ENCODE data around the gene CDKN2C. TPM values are rescaled to one million over a fixed set of nuclear protein-coding genes. Genes with fewer than 3 reads are reported as not detected.
"Not testable (repeated sequence)": the region's sequence is repeated elsewhere in the genome, so short reads cannot be mapped to it uniquely, and the experiment has no call there.

Gene CDKN2C
- total RNA-seq, 3 donors from 2014 or later = 4.4 to 20.7 (median 14.8) TPM

DNA sequence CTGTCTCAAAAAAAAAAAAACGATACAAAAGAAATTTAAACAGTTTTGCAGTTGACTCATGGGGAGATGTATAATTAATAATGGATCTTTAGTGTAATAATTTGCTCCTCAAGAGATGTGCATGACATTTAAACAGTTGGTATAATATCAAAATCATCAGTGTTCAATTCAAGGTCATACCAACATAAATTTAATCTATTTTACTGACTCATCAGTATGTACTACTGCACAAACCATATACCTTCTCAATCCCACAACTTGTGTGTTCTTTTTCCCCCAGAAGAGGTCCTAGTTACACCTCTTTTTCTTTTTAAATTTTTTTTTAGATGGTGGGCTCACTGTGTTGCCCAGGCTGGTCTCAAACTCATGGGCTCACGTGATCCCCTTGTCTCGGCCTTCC lies 23.6 kb downstream of the CDKN2C start:
- no peak overlapping the region for H3K4me3 ChIP-seq
- intact Hi-C loops (cut with DNase I, micrococcal nuclease) = no loop called here
- TF ChIP-seq, protein P1, sequence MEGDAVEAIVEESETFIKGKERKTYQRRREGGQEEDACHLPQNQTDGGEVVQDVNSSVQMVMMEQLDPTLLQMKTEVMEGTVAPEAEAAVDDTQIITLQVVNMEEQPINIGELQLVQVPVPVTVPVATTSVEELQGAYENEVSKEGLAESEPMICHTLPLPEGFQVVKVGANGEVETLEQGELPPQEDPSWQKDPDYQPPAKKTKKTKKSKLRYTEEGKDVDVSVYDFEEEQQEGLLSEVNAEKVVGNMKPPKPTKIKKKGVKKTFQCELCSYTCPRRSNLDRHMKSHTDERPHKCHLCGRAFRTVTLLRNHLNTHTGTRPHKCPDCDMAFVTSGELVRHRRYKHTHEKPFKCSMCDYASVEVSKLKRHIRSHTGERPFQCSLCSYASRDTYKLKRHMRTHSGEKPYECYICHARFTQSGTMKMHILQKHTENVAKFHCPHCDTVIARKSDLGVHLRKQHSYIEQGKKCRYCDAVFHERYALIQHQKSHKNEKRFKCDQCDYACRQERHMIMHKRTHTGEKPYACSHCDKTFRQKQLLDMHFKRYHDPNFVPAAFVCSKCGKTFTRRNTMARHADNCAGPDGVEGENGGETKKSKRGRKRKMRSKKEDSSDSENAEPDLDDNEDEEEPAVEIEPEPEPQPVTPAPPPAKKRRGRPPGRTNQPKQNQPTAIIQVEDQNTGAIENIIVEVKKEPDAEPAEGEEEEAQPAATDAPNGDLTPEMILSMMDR (IDR thresholded peaks at IDR 0.05) = no peak
- ATAC-seq (no peak), DNase-seq (no peak)
- no peaks in the 10 kb centered on the region for H3K4me1 ChIP-seq (ENCODE audit: low read depth)
- H3K36me3 ChIP-seq (ENCODE audit: low read depth) = no peaks in the 10 kb centered on the region
- H3K9me3 ChIP-seq = no peaks in the 10 kb centered on the region

DNA sequence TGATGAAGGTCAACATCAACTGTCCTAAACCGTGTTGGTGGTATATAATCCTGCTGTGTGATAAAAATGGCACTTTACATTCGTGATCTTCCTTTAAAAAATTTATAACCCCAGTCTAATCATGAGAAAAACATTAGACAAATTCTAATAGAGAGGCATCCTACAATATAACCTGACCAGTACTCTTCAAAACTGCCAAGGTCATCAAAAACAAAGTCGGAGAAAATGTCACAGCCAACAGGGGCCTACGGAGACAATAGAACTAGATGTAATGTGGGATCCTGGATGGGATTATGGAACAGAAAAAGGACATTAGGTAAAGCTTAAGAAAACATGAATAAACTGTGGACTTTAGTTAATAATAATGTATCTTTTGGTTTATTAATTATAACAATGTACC lies 25.0 kb downstream of the CDKN2C start:
- H3K36me3 ChIP-seq (ENCODE audit: low read depth) = no peaks in the 10 kb centered on the region
- H3K4me1 ChIP-seq (ENCODE audit: low read depth) = no peaks in the 10 kb centered on the region
- no peak for DNase-seq
- no peak for ATAC-seq
- intact Hi-C loops (cut with DNase I, micrococcal nuclease) = no loop called here
- TF ChIP-seq, protein P1 (IDR thresholded peaks at IDR 0.05) = no peak
- no peaks in the 10 kb centered on the region for H3K9me3 ChIP-seq
- no peak overlapping the region for H3K4me3 ChIP-seq

DNA sequence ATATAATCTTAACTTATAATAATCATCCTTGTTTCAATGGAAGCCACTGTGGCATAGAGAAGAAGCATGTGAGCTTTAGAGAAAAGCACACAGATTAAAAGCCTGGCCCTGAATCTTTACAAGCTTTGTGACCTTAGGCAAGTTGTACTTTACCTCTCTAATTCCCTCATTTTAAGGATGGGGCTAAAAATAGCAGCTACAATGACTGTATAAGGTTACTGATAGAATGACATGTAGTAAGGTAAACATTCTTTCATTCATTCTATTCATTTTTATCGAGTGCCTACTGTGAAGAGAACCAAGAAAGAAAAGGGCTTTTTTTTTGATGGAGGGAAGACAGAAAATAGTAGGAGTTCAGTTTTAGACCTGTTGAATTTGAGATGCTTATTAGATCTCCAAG lies 25.6 kb downstream of the CDKN2C start:
- ATAC-seq (no peak), DNase-seq (no peak)
- TF ChIP-seq, protein P1 (IDR thresholded peaks at IDR 0.05) = no peak
- H3K4me1 ChIP-seq (ENCODE audit: low read depth) = no peaks in the 10 kb centered on the region
- H3K36me3 ChIP-seq (ENCODE audit: low read depth) = no peaks in the 10 kb centered on the region
- H3K9me3 ChIP-seq = no peaks in the 10 kb centered on the region
- intact Hi-C loops (cut with DNase I, micrococcal nuclease) = no loop called here
- H3K4me3 ChIP-seq = no peak overlapping the region

DNA sequence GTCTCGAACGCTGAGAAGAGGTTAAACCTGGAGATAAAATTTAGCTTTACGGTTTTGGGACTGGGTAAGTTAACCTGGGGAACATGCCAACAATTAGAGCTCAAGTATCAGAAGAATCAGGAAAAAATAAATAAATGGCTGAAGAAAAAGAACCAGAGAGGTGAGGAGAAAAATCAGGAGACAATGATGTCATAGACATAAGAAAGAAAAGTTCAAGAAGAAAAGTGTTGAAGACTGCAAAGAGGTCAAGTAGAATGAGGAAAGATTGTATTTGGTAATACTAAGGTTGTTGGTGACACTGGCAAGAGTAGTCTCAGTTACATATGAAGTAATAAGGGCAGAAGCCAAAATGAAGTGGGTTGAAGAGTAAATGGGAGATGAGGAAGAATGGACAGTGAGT lies 26.0 kb downstream of the CDKN2C start:
- Histone ChIP-seq H3K36me3 (ENCODE audit: low read depth) (no peaks in the 10 kb centered on the region), H3K9me3 (no peaks in the 10 kb centered on the region), H3K4me1 (ENCODE audit: low read depth) (no peaks in the 10 kb centered on the region), H3K4me3 (no peak overlapping the region)
- DNase-seq = no peak
- intact Hi-C loops (cut with DNase I, micrococcal nuclease) = no loop called here
- no peak for ATAC-seq
- TF ChIP-seq, protein P1 (IDR thresholded peaks at IDR 0.05) = no peak

DNA sequence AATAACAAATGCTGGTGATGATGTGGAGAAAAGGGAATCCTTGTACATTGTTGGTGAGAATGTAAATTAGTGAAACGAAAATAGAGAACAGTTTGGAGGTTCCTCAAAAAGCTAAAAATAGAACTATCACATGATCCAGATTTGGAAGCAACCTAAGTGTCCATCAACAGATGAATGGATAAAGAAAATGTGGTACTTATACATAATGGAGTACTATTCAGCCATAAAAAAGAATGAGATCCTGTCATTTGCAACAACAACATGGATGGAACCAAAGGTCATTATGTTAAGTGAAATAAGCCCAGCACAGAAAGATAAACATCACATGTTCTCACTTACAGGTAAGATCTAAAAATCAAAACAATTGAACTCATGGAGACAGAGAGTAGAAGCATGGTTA lies 29.3 kb downstream of the CDKN2C start:
- ATAC-seq; H3K4me1 ChIP-seq (ENCODE audit: low read depth); H3K4me3 ChIP-seq; DNase-seq; H3K9me3 ChIP-seq; H3K36me3 ChIP-seq (ENCODE audit: low read depth); intact Hi-C loops (cut with DNase I, micrococcal nuclease): not testable (repeated sequence)

DNA sequence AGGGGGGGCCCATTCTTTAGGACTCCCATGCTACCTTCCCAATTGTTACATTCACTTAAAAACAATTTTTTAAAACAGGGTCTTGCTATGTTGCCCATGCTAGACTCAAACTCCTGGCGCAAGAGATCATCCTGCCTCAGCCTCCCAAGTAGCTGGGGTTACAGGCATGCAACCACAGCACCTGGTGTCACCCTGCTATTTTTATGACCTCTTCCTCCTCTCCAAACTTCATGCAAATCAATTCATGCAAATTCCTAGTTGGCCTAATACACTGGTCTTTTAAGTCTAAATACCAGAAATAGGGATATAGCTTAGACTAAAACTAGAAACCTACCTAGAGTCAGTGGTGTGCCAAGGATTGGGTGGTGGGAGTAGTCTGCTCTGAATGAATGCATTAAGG lies 30.1 kb downstream of the CDKN2C start:
- Histone ChIP-seq H3K36me3 (ENCODE audit: low read depth) (no peaks in the 10 kb centered on the region), H3K4me3 (no peak overlapping the region), H3K4me1 (ENCODE audit: low read depth) (no peaks in the 10 kb centered on the region), H3K9me3 (no peaks in the 10 kb centered on the region)
- ATAC-seq (no peak), DNase-seq (no peak)
- TF ChIP-seq, protein P1 (IDR thresholded peaks at IDR 0.05) = no peak
- intact Hi-C loops (cut with DNase I, micrococcal nuclease) = no loop called here
